Gastroesophageal sphincter (tissue), 4 donors: Measurements from ENCODE around the gene STEAP3. TPM values are rescaled to one million over a fixed set of nuclear protein-coding genes. Genes with fewer than 3 reads are reported as not detected.

ENCODE experiments used
- ATAC-seq: fragments of 150-250 bp; one replicate; pipeline ENCODE4 v1.9.1; 2016; ENCODE audit warnings: mild to moderate bottlenecking, moderate library complexity
- H3K27ac ChIP-seq, 4 donors: fragments of 200-600 bp; sonication (generic) in 3 of 4; 1 replicate in 3 of 4; 2 replicates in 1 of 4; pipeline ENCODE4 v1.5.1; 2016 to 2019
- H3K27me3 ChIP-seq: fragments of 200-600 bp; sonication (generic); one replicate; pipeline ENCODE4 v1.5.1; 2019
- H3K36me3 ChIP-seq, 2 donors: fragments of 200-600 bp; sonication (generic); one replicate each; pipeline ENCODE4 v1.5.1; 2019; ENCODE audit warnings: control low read depth in 1 of 2
- H3K4me1 ChIP-seq, 3 donors: fragments of 200-600 bp; sonication (generic); 1 replicate in 2 of 3; 2 replicates in 1 of 3; pipeline ENCODE4 v1.5.1; 2016 to 2019; ENCODE audit warnings: control low read depth in 2 of 3
- H3K4me3 ChIP-seq, 2 donors: fragments of 200-600 bp; sonication (generic); one replicate each; pipeline ENCODE4 v1.5.1; 2019; ENCODE audit warnings: mild to moderate bottlenecking in 1 of 2, moderate library complexity in 1 of 2
- H3K9me3 ChIP-seq, 3 donors: fragments of 200-600 bp; sonication (generic); one replicate each; pipeline ENCODE4 v1.5.1; 2017 to 2019; ENCODE audit warnings: control low read depth in 2 of 3
- CTCF ChIP-seq, 4 experiments: fragments of 200-600 bp in 2 of 4; fragments of 450-650 bp in 2 of 4; sonication (generic) in 1 of 4; IDR thresholded peaks; one replicate each; pipeline ENCODE4 v1.5.1; 2017 to 2019; ENCODE audit warnings: antibody characterized with exemption in 4 of 4, mild to moderate bottlenecking in 2 of 4, moderate library complexity in 2 of 4
- EP300 ChIP-seq: sonication (generic); formaldehyde crosslinking; IDR thresholded peaks from one replicate; pipeline ENCODE4 v1.6.1; 2017; ENCODE audit warnings: antibody characterized with exemption, mild to moderate bottlenecking
- POLR2A ChIP-seq, 2 donors: fragments of 450-650 bp; IDR thresholded peaks; one replicate each; pipeline ENCODE4 v1.6.1; 2017; ENCODE audit warnings: antibody characterized with exemption in 2 of 2, mild to moderate bottlenecking in 2 of 2, moderate library complexity in 1 of 2
- POLR2AphosphoS5 ChIP-seq: sonication (generic); formaldehyde crosslinking; IDR thresholded peaks from one replicate; pipeline ENCODE4 v1.6.1; 2017; ENCODE audit warnings: antibody characterized with exemption
- WGBS, 2 donors: methylation state at CpG; one replicate each; pipeline ENCODE4 v1.1.5; 2018; ENCODE audit warnings: low coverage in 1 of 2; 5-methylcytosine and 5-hydroxymethylcytosine counted together
- total RNA-seq, 4 donors: library from RNA; depleted of rRNA; stranded (reverse); fragments of >200 nt; gene quantifications; one replicate each; pipeline ENCODE4 v1.1.0, GENCODE V29; 2016

STEAP3 gene
- total RNA-seq, 4 donors from 2014 or later = 2.0 to 10.6 (median 4.6) TPM

GRCh38 chr2:119195001-119195400, 28.6 kb upstream of the STEAP3 start:
- no peak for TF ChIP-seq CTCF (IDR thresholded peaks at IDR 0.05)
- TF ChIP-seq POLR2AphosphoS5 = no peak
- TF ChIP-seq EP300 = no peak
- no peak for TF ChIP-seq POLR2A (IDR thresholded peaks at IDR 0.05)
- no peak for ATAC-seq
- Histone ChIP-seq H3K9me3 (no peaks in the 10 kb centered on the region), H3K27me3 (peaks cover 50% of the 10 kb centered on the region), H3K36me3 (no peaks in the 10 kb centered on the region), H3K27ac (no peak overlapping the region), H3K4me1 (no peaks in the 10 kb centered on the region), H3K4me3 (no peak overlapping the region)
- WGBS, 2 donors = 76 to 80% methylated on average over 3 to 5 of the region's 5 CpGs

GRCh38 chr2:119195887-119196286, 27.7 kb upstream of the STEAP3 start:
- ATAC-seq = no peak
- no peak for TF ChIP-seq POLR2AphosphoS5
- no peak for TF ChIP-seq EP300
- TF ChIP-seq POLR2A (IDR thresholded peaks at IDR 0.05) = no peak
- TF ChIP-seq CTCF (IDR thresholded peaks at IDR 0.05) = no peak
- no peak overlapping the region for H3K27ac ChIP-seq
- no peaks in the 10 kb centered on the region for H3K36me3 ChIP-seq
- WGBS, 2 donors = 7% methylated on average over 2 of the region's 2 CpGs; no CpG with 5 or more reads in 1 of the 2 donors
- H3K27me3 ChIP-seq = peaks cover 58% of the 10 kb centered on the region
- H3K9me3 ChIP-seq = no peaks in the 10 kb centered on the region
- no peak overlapping the region for H3K4me3 ChIP-seq
- no peaks in the 10 kb centered on the region for H3K4me1 ChIP-seq

- TF ChIP-seq EP300 (no peak), POLR2A (IDR thresholded peaks at IDR 0.05) (no peak), POLR2AphosphoS5 (no peak), CTCF (IDR thresholded peaks at IDR 0.05) (no peak)
Measured at GRCh38 chr2:119196301-119197125, 27.1 kb upstream of the STEAP3 start.

GRCh38 chr2:119197126-119197405, 26.6 kb upstream of the STEAP3 start:
- Histone ChIP-seq H3K27me3 (peaks cover 64% of the 10 kb centered on the region), H3K4me1 (no peaks in the 10 kb centered on the region), H3K27ac (no peak overlapping the region), H3K9me3 (no peaks in the 10 kb centered on the region), H3K4me3 (no peak overlapping the region), H3K36me3 (no peaks in the 10 kb centered on the region)
- no peak for ATAC-seq
- TF ChIP-seq EP300 = no peak
- TF ChIP-seq CTCF (IDR thresholded peaks at IDR 0.05) = no peak
- no peak for TF ChIP-seq POLR2AphosphoS5
- TF ChIP-seq POLR2A (IDR thresholded peaks at IDR 0.05) = no peak

More at GRCh38 chr2:119196301-119197125, 27.1 kb upstream of the STEAP3 start:
- Histone ChIP-seq H3K27ac (no peak overlapping the region), H3K4me1 (no peaks in the 10 kb centered on the region), H3K27me3 (peaks cover 64% of the 10 kb centered on the region), H3K36me3 (no peaks in the 10 kb centered on the region), H3K9me3 (no peaks in the 10 kb centered on the region), H3K4me3 (no peak overlapping the region)
- 32 to 62% methylated on average over 3 to 5 of the region's 7 CpGs for WGBS, 2 donors
- no peak for ATAC-seq

- Histone ChIP-seq H3K4me3 (no peak overlapping the region), H3K36me3 (no peaks in the 10 kb centered on the region), H3K9me3 (no peaks in the 10 kb centered on the region), H3K27me3 (peaks cover 63% of the 10 kb centered on the region), H3K4me1 (no peaks in the 10 kb centered on the region), H3K27ac (no peak overlapping the region)
- WGBS, 2 donors = 56 to 65% methylated on average over 7 to 9 of the region's 10 CpGs
- no peak for TF ChIP-seq CTCF (IDR thresholded peaks at IDR 0.05)
- no peak for TF ChIP-seq EP300
- TF ChIP-seq POLR2A (IDR thresholded peaks at IDR 0.05) = no peak
- no peak for TF ChIP-seq POLR2AphosphoS5
- ATAC-seq = no peak
Measured at GRCh38 chr2:119197529-119198239, 25.9 kb upstream of the STEAP3 start.
